Heart left ventricle (tissue), 16 donors: ENCODE results near the gene ANP32E. TPM values are rescaled to one million over a fixed set of nuclear protein-coding genes. Genes with fewer than 3 reads are reported as not detected.
A peak's percentile ranks its signal among the peaks of the same experiment; 100 is the strongest.

Source experiments
- ATAC-seq, 4 donors: fragments of 200-7000 bp; cut with Tn5 transposase; one replicate each; pipeline ENCODE4 v1.9.1; 2020 to 2022; ENCODE audit warnings: moderate library complexity in 4 of 4, mild to moderate bottlenecking in 3 of 4, moderate number of reproducible peaks in 1 of 4
- DNase-seq, 5 donors: peaks; one replicate each; pipeline ENCODE4 v3.0.0-alpha.2; 2020
- H3K27ac ChIP-seq, 12 donors: fragments of 200-600 bp; sonication (generic) in 4 of 12; one replicate each; pipeline versions ENCODE4 v1.5.0 to v1.8.0; 2016 to 2022; ENCODE audit warnings: mild to moderate bottlenecking in 2 of 12
- H3K27me3 ChIP-seq, 9 donors: fragments of 200-600 bp; sonication (generic) in 2 of 9; one replicate each; pipeline versions ENCODE4 v1.5.1 to v1.8.0; 2016 to 2022; ENCODE audit warnings: mild to moderate bottlenecking in 3 of 9
- H3K36me3 ChIP-seq, 9 donors: fragments of 200-600 bp; sonication (generic) in 2 of 9; one replicate each; pipeline versions ENCODE4 v1.5.0 to v1.8.0; 2018 to 2022; ENCODE audit warnings: mild to moderate bottlenecking in 2 of 9
- H3K4me1 ChIP-seq, 12 donors: fragments of 200-600 bp; sonication (generic) in 4 of 12; one replicate each; pipeline versions ENCODE4 v1.5.0 to v1.8.0; 2016 to 2022; ENCODE audit warnings: mild to moderate bottlenecking in 3 of 12
- H3K4me3 ChIP-seq, 12 donors: fragments of 200-600 bp; sonication (generic) in 4 of 12; one replicate each; pipeline versions ENCODE4 v1.5.0 to v1.8.0; 2017 to 2022; ENCODE audit warnings: mild to moderate bottlenecking in 9 of 12, moderate library complexity in 4 of 12
- H3K9me3 ChIP-seq, 12 donors: fragments of 200-600 bp; sonication (generic) in 4 of 12; one replicate each; pipeline versions ENCODE4 v1.5.0 to v1.8.0; 2016 to 2022; ENCODE audit warnings: mild to moderate bottlenecking in 1 of 12
- CTCF ChIP-seq, 12 donors: fragments of 200-600 bp; sonication (generic) in 4 of 12; IDR thresholded peaks; one replicate each; pipeline versions ENCODE4 v1.5.0 to v1.8.0; 2018 to 2022; ENCODE audit warnings: antibody characterized with exemption in 12 of 12, mild to moderate bottlenecking in 5 of 12
- POLR2A ChIP-seq, 2 donors: fragments of 450-650 bp; IDR thresholded peaks; one replicate each; pipeline ENCODE4 v1.6.1; 2017; ENCODE audit warnings: antibody characterized with exemption in 2 of 2, mild to moderate bottlenecking in 2 of 2, moderate library complexity in 2 of 2
- WGBS, 4 donors: extraction: QIAGEN DNeasy Blood & Tissue Kit in 2 of 4; methylation state at CpG; one replicate each; pipeline versions ENCODE4 v1.1.5 to v1.1.7; 2013 to 2018; 5-methylcytosine and 5-hydroxymethylcytosine counted together
- intact Hi-C, 10 donors: fragments of 100-400 bp; cut with DNase I; formaldehyde crosslinking; loops; one replicate each; pipeline versions ENCODE4 v1.11.1 to v1.14.2; 2022
- polyA plus RNA-seq, 2 donors: library from polyadenylated mRNA; stranded (reverse); fragments of 200-250 nt; gene quantifications; one replicate each; pipeline ENCODE4 v1.2.3, GENCODE V29; 2013
- total RNA-seq, 9 donors: library from RNA; depleted of rRNA in 2 of 9; stranded (reverse); fragments of >200 nt in 2 of 9; fragmentation: NEBNext Ultra II Directional in 3 of 9; extraction: Animal tissue kit (Norgen Biotek cat#: 25700) in 3 of 9; gene quantifications; one replicate each; pipeline versions ENCODE4 v1.1.0 to v1.2.4, GENCODE V29; 2016 to 2023
- donor health status: ischemic (EF 13 %, LVEDD 7.1; RV severe dilation, severe dysfunction).
- donor health status: healthy with polysubstance abuse.
- donor health status: DM: no; HTN: yes; CAD: no.
- donor health status: DM: no; HTN: no; CAD: no.
- donor health status: ischemic (EF 25% LVEDD 6.9; RV normal size, moderate dysfunction).
- donor health status: ischemic (EF 25% LVEDD 5.7; RV mildly dilated, moderate dysfunction).
- donor health status: healthy.
- donor health status: DM: yes; HTN: yes; CAD: no.
- donor health status: ischemic (EF 35%, LVEDD 5.7; RV mildly dilated, moderate dysfunction).
- donor health status: nonischemic (EF 11% LVEDD 7.7; RV severe dilation, severe dysfunction).
- donor health status: DM: yes; HTN: yes; CAD: no.
- donor health status: PGD.
- donor health status: ischemic (EF 29% LVEDD 5.4; RV normal size, mild dysfunction).
- donor health status: nonischemic (EF 23%, LVEDD 6.1; RV moderate dilation, normal function).

Gene ANP32E
- total and polyA plus RNA-seq, 11 donors, result 12.6 to 59.9 (median 33.6) TPM

GRCh38 chr1:150171801-150172200 lies 64.1 kb downstream of the ANP32E start:
- no peaks in the 10 kb centered on the region for H3K36me3 ChIP-seq
- TF ChIP-seq POLR2A (IDR thresholded peaks at IDR 0.05) (no peak), CTCF (IDR thresholded peaks at IDR 0.05) (no peak)
- H3K27ac ChIP-seq, result no peak overlapping the region
- H3K4me3 ChIP-seq, result no peak overlapping the region
- no peaks in the 10 kb centered on the region for H3K9me3 ChIP-seq
- peaks cover 0 to 13% (median 0%) of the 10 kb centered on the region in 12 donors for H3K4me1 ChIP-seq
- no peak for ATAC-seq
- no peak for DNase-seq
- 78 to 93% (median 82%) methylated on average over 2 of the region's 2 CpGs for WGBS, 4 donors
- intact Hi-C loops, result no loop called here
- no peaks in the 10 kb centered on the region for H3K27me3 ChIP-seq

- DNase-seq (peak; percentile 66 to 85 (median 72)), ATAC-seq (peak in 3 of 4 donors; percentile 69 to 78 (median 70))
- H3K9me3 ChIP-seq, result no peaks in the 10 kb centered on the region
- no peak overlapping the region for H3K27ac ChIP-seq
- 15 to 23% (median 16%) methylated on average over 6 of the region's 6 CpGs for WGBS, 4 donors
- no peak overlapping the region for H3K4me3 ChIP-seq
- TF ChIP-seq POLR2A (IDR thresholded peaks at IDR 0.05) (no peak), CTCF (IDR thresholded peaks at IDR 0.05) (peak; percentile 73 to 92 (median 82))
- peaks cover 0 to 28% (median 7%) of the 10 kb centered on the region in 12 donors for H3K4me1 ChIP-seq
- H3K27me3 ChIP-seq, result no peaks in the 10 kb centered on the region
- H3K36me3 ChIP-seq, result no peaks in the 10 kb centered on the region
- intact Hi-C loops, result loop anchor here (1.0 to 10.0 kb wide), 7 partner anchors 96 to 274 kb away; partner anchors contain the start of gene BOLA1 (in 1 of the 10)
These were observed 66.8 kb downstream of the ANP32E start for GRCh38 chr1:150168960-150169601.

Other genes starting within 250 kb of the ANP32E start
- gene OTUD7B, start 225.4 kb downstream of the ANP32E start, total RNA-seq, result 10 to 100 TPM; 16.4 to 36.2 (median 28.0) TPM
- gene OTUD7B, start 225.4 kb downstream of the ANP32E start, polyA plus RNA-seq, result 10 to 100 TPM in 1 of 2 donors, 1 to 10 TPM in 1; 8.1 to 11.8 TPM
- gene VPS45, start 168.3 kb downstream of the ANP32E start, total RNA-seq, result 10 to 100 TPM; 39.1 to 67.7 (median 49.5) TPM
- 10 to 100 TPM; 30.4 to 36.3 TPM for gene VPS45, start 168.3 kb downstream of the ANP32E start, polyA plus RNA-seq
- gene PLEKHO1, start 86.2 kb downstream of the ANP32E start, total RNA-seq, result 100 to 1,000 TPM in 2 of 9 donors, 10 to 100 TPM in 7; 46.8 to 152 (median 67.6) TPM
- 100 to 1,000 TPM; 184 to 200 TPM for gene PLEKHO1, start 86.2 kb downstream of the ANP32E start, polyA plus RNA-seq
- gene CA14, start 21.7 kb upstream of the ANP32E start, total RNA-seq, result 10 to 100 TPM in 1 of 9 donors, 1 to 10 TPM in 7, under 1 TPM in 1; 0.56 to 16.5 (median 4.2) TPM
- 10 to 100 TPM in 1 of 2 donors, 1 to 10 TPM in 1; 3.1 to 22.2 TPM for gene CA14, start 21.7 kb upstream of the ANP32E start, polyA plus RNA-seq
- 100 to 1,000 TPM in 1 of 9 donors, 10 to 100 TPM in 8; 50.1 to 102 (median 59.8) TPM for gene APH1A, start 32.9 kb upstream of the ANP32E start, total RNA-seq
- 10 to 100 TPM; 53.9 to 97.8 TPM for gene APH1A, start 32.9 kb upstream of the ANP32E start, polyA plus RNA-seq
- 10 to 100 TPM in 6 of 9 donors, 1 to 10 TPM in 3; 5.0 to 30.5 (median 10.7) TPM for gene C1orf54, start 36.7 kb upstream of the ANP32E start, total RNA-seq
- gene C1orf54, start 36.7 kb upstream of the ANP32E start, polyA plus RNA-seq, result 10 to 100 TPM; 18.5 to 20.9 TPM
- gene CIART, start 46.4 kb upstream of the ANP32E start, total RNA-seq, result 10 to 100 TPM in 4 of 9 donors, 1 to 10 TPM in 5; 2.3 to 23.9 (median 7.1) TPM
- gene CIART, start 46.4 kb upstream of the ANP32E start, polyA plus RNA-seq, result 10 to 100 TPM in 1 of 2 donors, 1 to 10 TPM in 1; 4.1 to 15.0 TPM
- gene MRPS21, start 57.7 kb upstream of the ANP32E start, total RNA-seq, result 10 to 100 TPM; 44.5 to 77.2 (median 61.0) TPM
- gene MRPS21, start 57.7 kb upstream of the ANP32E start, polyA plus RNA-seq, result 100 to 1,000 TPM in 1 of 2 donors, 10 to 100 TPM in 1; 64.2 to 139 TPM
- 10 to 100 TPM; 12.4 to 28.1 (median 19.5) TPM for gene PRPF3, start 85.4 kb upstream of the ANP32E start, total RNA-seq
- 10 to 100 TPM; 17.8 to 19.5 TPM for gene PRPF3, start 85.4 kb upstream of the ANP32E start, polyA plus RNA-seq
- 10 to 100 TPM; 19.4 to 33.4 (median 25.3) TPM for gene RPRD2, start 128.0 kb upstream of the ANP32E start, total RNA-seq
- gene RPRD2, start 128.0 kb upstream of the ANP32E start, polyA plus RNA-seq, result 1 to 10 TPM; 6.4 to 8.6 TPM